OCI-LY7 (cell line): Measurements from ENCODE around the gene SETD1B. TPM values are rescaled to one million over a fixed set of nuclear protein-coding genes. Genes with fewer than 3 reads are reported as not detected.

Experiments
- BruUV-seq: library from RNA; stranded (reverse); fragments of 400-500 nt; replicated peaks from 2 replicates; lab custom pipeline; 2021; lab: Mats Ljungman, UMichigan
- CTCF ChIA-PET: fragments of 300-600 bp; sonication (Branson Sonifier 250); formaldehyde crosslinking; loops from one replicate; lab custom pipeline; 2022; ENCODE audit warnings: antibody characterized with exemption; ENCODE audit not compliant: unreplicated experiment; lab: Charles Lee
- POLR2A ChIA-PET: fragments of 300-600 bp; sonication (Branson Sonifier 250); formaldehyde crosslinking; loops from one replicate; lab custom pipeline; 2022; ENCODE audit warnings: antibody characterized with exemption; lab: Charles Lee
- DNase-seq: peaks from one replicate; pipeline ENCODE4 v3.0.0-alpha.2; 2015; ENCODE audit warnings: low spot score
- H2AFZ ChIP-seq: fragments of 200-600 bp; sonication (generic), shearing (Covaris generic); 2 replicates; pipeline ENCODE4 v1.6.1; 2014; ENCODE audit warnings: mild to moderate bottlenecking, antibody characterized with exemption, low read length, moderate library complexity
- H3K27ac ChIP-seq: fragments of 200-600 bp; sonication (generic); 2 replicates; pipeline ENCODE4 v1.5.1; 2014; ENCODE audit warnings: mixed run types, low read depth, mild to moderate bottlenecking, moderate library complexity, low read length, inconsistent platforms; ENCODE audit not compliant: poor library complexity, severe bottlenecking
- H3K36me3 ChIP-seq: fragments of 200-600 bp; sonication (generic); 2 replicates; pipeline ENCODE4 v1.6.1; 2014; ENCODE audit warnings: mild to moderate bottlenecking, antibody characterized with exemption, low read length, moderate library complexity, mixed read lengths; ENCODE audit not compliant: insufficient read depth
- H3K4me1 ChIP-seq: fragments of 200-600 bp; sonication (generic); 2 replicates; pipeline ENCODE4 v1.5.1; 2014; ENCODE audit warnings: mild to moderate bottlenecking, low read length; ENCODE audit not compliant: insufficient read depth, poor library complexity, severe bottlenecking
- H3K4me2 ChIP-seq: fragments of 200-600 bp; sonication (generic); 2 replicates; pipeline ENCODE4 v1.6.1; 2014; ENCODE audit warnings: mild to moderate bottlenecking, low read length
- H3K4me3 ChIP-seq: fragments of 200-600 bp; sonication (generic); 2 replicates; pipeline ENCODE4 v1.5.1; 2014; ENCODE audit warnings: mild to moderate bottlenecking, low read depth, low read length; ENCODE audit not compliant: poor library complexity, severe bottlenecking
- H3K79me2 ChIP-seq: fragments of 200-600 bp; sonication (generic); 2 replicates; pipeline ENCODE4 v1.6.1; 2016; ENCODE audit warnings: low read depth, mild to moderate bottlenecking, low read length, moderate library complexity, mixed read lengths; ENCODE audit not compliant: insufficient read depth
- H3K9me2 ChIP-seq: fragments of 200-600 bp; sonication (generic); 2 replicates; pipeline ENCODE4 v1.6.1; 2016; ENCODE audit warnings: mild to moderate bottlenecking, low read length, mixed read lengths; ENCODE audit not compliant: insufficient read depth
- H3K9me3 ChIP-seq: fragments of 200-600 bp; sonication (generic); 2 replicates; pipeline ENCODE4 v1.6.1; 2014; ENCODE audit warnings: mild to moderate bottlenecking, mixed run types, low read length, mixed read lengths
- H4K20me1 ChIP-seq: fragments of 200-600 bp; sonication (generic); 2 replicates; pipeline ENCODE4 v1.6.1; 2014; ENCODE audit warnings: mild to moderate bottlenecking, antibody characterized with exemption, low read length, moderate library complexity, mixed read lengths; ENCODE audit not compliant: insufficient read depth
- CTCF ChIP-seq: fragments of 200-600 bp; sonication (generic); conservative IDR thresholded peaks from 2 replicates; pipeline ENCODE4 v1.5.1; 2014; ENCODE audit warnings: mild to moderate bottlenecking, antibody characterized with exemption, low read length, moderate library complexity, mixed read lengths
- EZH2phosphoT487 ChIP-seq: fragments of 200-600 bp; sonication (generic); IDR thresholded peaks from 2 replicates; pipeline ENCODE4 v1.6.1; 2018; ENCODE audit warnings: low read depth, borderline replicate concordance, mild to moderate bottlenecking, mixed run types, antibody characterized with exemption, low read length, moderate library complexity, mixed read lengths
- intact Hi-C: fragments of 100-400 bp; cut with micrococcal nuclease; formaldehyde crosslinking; loops from one replicate; pipeline ENCODE4 v1.10.0; 2022; ENCODE audit not compliant: unreplicated experiment
- total RNA-seq, 2 experiments: library from RNA; depleted of rRNA in 1 of 2; stranded (reverse); fragments of >200 nt in 1 of 2; shearing (Covaris generic) in 1 of 2; gene quantifications; 2 replicates each; pipeline ENCODE4 v1.2.3, GENCODE V29; 2014 to 2022

SETD1B gene
- total RNA-seq, 2 experiments from 2014 or later, result 4.7 to 22.5 TPM

GRCh38 chr12:121839106-121839992 is 35.5 kb downstream of the SETD1B start:
- no peak overlapping the region for H3K27ac ChIP-seq
- CTCF ChIA-PET, result no interaction called here
- no peaks in the 10 kb centered on the region for H3K9me2 ChIP-seq
- H3K4me3 ChIP-seq, result peak overlapping the region; percentile 71
- DNase-seq, result peak; percentile 99
- H4K20me1 ChIP-seq, result no peaks in the 10 kb centered on the region
- no peak for TF ChIP-seq EZH2phosphoT487
- TF ChIP-seq CTCF, result 0 out of 2 replicates have a peak, but pooled peaks have one; percentile 35
- H3K9me3 ChIP-seq, result no peaks in the 10 kb centered on the region
- peaks cover 13% of the 10 kb centered on the region for H3K4me1 ChIP-seq
- BruUV-seq, result no TSS peak
- no peaks in the 10 kb centered on the region for H3K36me3 ChIP-seq
- POLR2A ChIA-PET, result no interaction called here
- no peaks in the 10 kb centered on the region for H3K79me2 ChIP-seq
- intact Hi-C loops, result loop anchor here (2.0 kb wide), 1 partner anchor 49 kb away; the partner anchor contains the start of gene PSMD9
- H3K4me2 ChIP-seq, result peak overlapping the region; percentile 72
- H2AFZ ChIP-seq, result peak overlapping the region; percentile 76

GRCh38 chr12:121839993-121840761 is 36.4 kb downstream of the SETD1B start:
- H3K36me3 ChIP-seq, result no peaks in the 10 kb centered on the region
- no peaks in the 10 kb centered on the region for H3K79me2 ChIP-seq
- no peak for TF ChIP-seq EZH2phosphoT487
- H3K4me1 ChIP-seq, result peaks cover 13% of the 10 kb centered on the region
- ChIA-PET CTCF (no interaction called here), POLR2A (interaction anchor here (1.1 kb wide), 1 partner anchor 54 kb away, joined by 3 read pairs; no protein-coding TSS in a partner anchor)
- H3K4me3 ChIP-seq, result peak overlapping the region; percentile 71
- no peaks in the 10 kb centered on the region for H4K20me1 ChIP-seq
- no peaks in the 10 kb centered on the region for H3K9me3 ChIP-seq
- H3K27ac ChIP-seq, result no peak overlapping the region
- intact Hi-C loops, result loop anchor here (2.0 kb wide), 1 partner anchor 49 kb away; the partner anchor contains the start of gene PSMD9
- H2AFZ ChIP-seq, result peak overlapping the region; percentile 76
- BruUV-seq, result TSS peak; percentile 91
- H3K4me2 ChIP-seq, result peak overlapping the region; percentile 72
- DNase-seq, result no peak
- no peaks in the 10 kb centered on the region for H3K9me2 ChIP-seq
